Tibial nerve (tissue), 4 donors: ENCODE results near the gene UVSSA. TPM values are rescaled to one million over a fixed set of nuclear protein-coding genes. Genes with fewer than 3 reads are reported as not detected.

Experiments
- DNase-seq, 2 donors: peaks; one replicate each; pipeline ENCODE4 v3.0.0-alpha.2; 2019; ENCODE audit warnings: low spot score in 2 of 2
- H3K27ac ChIP-seq, 4 donors: fragments of 200-600 bp; sonication (generic) in 3 of 4; one replicate each; pipeline ENCODE4 v1.5.1; 2017 to 2019; ENCODE audit warnings: mild to moderate bottlenecking in 1 of 4
- H3K27me3 ChIP-seq, 2 donors: fragments of 200-600 bp; sonication (generic) in 1 of 2; one replicate each; pipeline versions ENCODE4 v1.5.1 to v1.6.0; 2017 to 2019
- H3K36me3 ChIP-seq, 3 donors: fragments of 200-600 bp; sonication (generic); one replicate each; pipeline ENCODE4 v1.5.1; 2018 to 2019
- H3K4me1 ChIP-seq, 4 donors: fragments of 200-600 bp; sonication (generic) in 3 of 4; one replicate each; pipeline ENCODE4 v1.5.1; 2017 to 2019
- H3K4me3 ChIP-seq, 4 donors: fragments of 200-600 bp; sonication (generic) in 3 of 4; one replicate each; pipeline ENCODE4 v1.5.1; 2017 to 2019; ENCODE audit warnings: mild to moderate bottlenecking in 1 of 4, moderate library complexity in 1 of 4
- H3K9me3 ChIP-seq, 4 donors: fragments of 200-600 bp; sonication (generic) in 3 of 4; one replicate each; pipeline ENCODE4 v1.5.1; 2017 to 2019
- EP300 ChIP-seq, 2 donors: sonication (generic); formaldehyde crosslinking; IDR thresholded peaks; one replicate each; pipeline ENCODE4 v1.6.1; 2017; ENCODE audit warnings: antibody characterized with exemption in 2 of 2, mild to moderate bottlenecking in 1 of 2
- POLR2A ChIP-seq, 2 donors: fragments of 450-650 bp; IDR thresholded peaks; one replicate each; pipeline ENCODE4 v1.6.1; 2017; ENCODE audit warnings: antibody characterized with exemption in 2 of 2, mild to moderate bottlenecking in 2 of 2, moderate library complexity in 2 of 2
- WGBS, 2 donors: methylation state at CpG; one replicate each; pipeline ENCODE4 v1.1.5; 2018; 5-methylcytosine and 5-hydroxymethylcytosine counted together
- total RNA-seq, 4 donors: library from RNA; depleted of rRNA; stranded (reverse); fragments of >200 nt; gene quantifications; one replicate each; pipeline ENCODE4 v1.1.0, GENCODE V29; 2016
- TF ChIP-seq, protein P1 (sequence below), 5 experiments: fragments of 200-600 bp in 3 of 5; fragments of 450-650 bp in 2 of 5; sonication (generic) in 3 of 5; IDR thresholded peaks; one replicate each; pipeline ENCODE4 v1.5.1; 2016 to 2019; ENCODE audit warnings: antibody characterized with exemption in 5 of 5, mild to moderate bottlenecking in 3 of 5, moderate library complexity in 2 of 5

The UVSSA gene
- total RNA-seq, 4 donors from 2014 or later, result 29.8 to 72.0 (median 30.4) TPM

DNA sequence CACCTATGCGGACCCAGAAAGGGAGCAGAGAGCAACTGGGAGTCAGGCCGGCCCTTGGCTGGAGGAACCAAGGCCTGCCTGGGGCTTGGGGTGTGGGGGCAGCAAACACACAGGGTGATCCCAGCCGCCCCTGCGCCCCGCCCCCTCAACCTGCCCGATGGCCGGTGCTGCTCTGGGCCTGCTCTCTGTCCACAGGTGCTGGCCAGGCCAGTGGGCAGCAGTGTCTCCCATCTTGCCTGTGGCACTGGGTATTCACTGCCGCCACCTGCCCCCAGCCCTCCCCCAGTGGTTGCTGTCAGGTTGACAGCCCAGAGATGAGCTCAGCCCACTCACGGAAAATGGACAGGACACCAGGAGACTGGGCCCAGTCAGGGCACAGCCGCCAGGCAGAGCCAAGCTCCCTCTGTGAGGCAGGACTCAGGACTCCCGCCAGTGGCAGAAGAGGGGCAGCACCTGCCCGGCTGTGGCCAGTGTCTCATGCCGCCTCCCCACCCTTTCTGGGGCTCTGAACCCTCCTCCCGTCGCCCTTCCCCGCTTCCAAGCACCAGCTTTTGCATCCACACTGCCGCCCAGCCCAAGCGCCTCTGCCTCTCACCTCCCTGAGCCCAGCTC lies 54.5 kb downstream of the UVSSA start:
- H3K4me1 ChIP-seq, result peaks cover 0 to 45% (median 3%) of the 10 kb centered on the region in 4 donors
- H3K4me3 ChIP-seq, result no peak overlapping the region
- WGBS, 2 donors, result 16 to 30% methylated on average over 7 to 16 of the region's 18 CpGs
- no peaks in the 10 kb centered on the region for H3K36me3 ChIP-seq
- peaks cover 2 to 56% of the 10 kb centered on the region in 2 donors for H3K27me3 ChIP-seq
- no peak for DNase-seq
- no peak overlapping the region for H3K27ac ChIP-seq
- peaks cover 0 to 10% (median 0%) of the 10 kb centered on the region in 4 donors for H3K9me3 ChIP-seq
- TF ChIP-seq, protein P1, sequence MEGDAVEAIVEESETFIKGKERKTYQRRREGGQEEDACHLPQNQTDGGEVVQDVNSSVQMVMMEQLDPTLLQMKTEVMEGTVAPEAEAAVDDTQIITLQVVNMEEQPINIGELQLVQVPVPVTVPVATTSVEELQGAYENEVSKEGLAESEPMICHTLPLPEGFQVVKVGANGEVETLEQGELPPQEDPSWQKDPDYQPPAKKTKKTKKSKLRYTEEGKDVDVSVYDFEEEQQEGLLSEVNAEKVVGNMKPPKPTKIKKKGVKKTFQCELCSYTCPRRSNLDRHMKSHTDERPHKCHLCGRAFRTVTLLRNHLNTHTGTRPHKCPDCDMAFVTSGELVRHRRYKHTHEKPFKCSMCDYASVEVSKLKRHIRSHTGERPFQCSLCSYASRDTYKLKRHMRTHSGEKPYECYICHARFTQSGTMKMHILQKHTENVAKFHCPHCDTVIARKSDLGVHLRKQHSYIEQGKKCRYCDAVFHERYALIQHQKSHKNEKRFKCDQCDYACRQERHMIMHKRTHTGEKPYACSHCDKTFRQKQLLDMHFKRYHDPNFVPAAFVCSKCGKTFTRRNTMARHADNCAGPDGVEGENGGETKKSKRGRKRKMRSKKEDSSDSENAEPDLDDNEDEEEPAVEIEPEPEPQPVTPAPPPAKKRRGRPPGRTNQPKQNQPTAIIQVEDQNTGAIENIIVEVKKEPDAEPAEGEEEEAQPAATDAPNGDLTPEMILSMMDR (IDR thresholded peaks at IDR 0.05), result no peak
- TF ChIP-seq POLR2A (IDR thresholded peaks at IDR 0.05), result no peak
- TF ChIP-seq EP300 (IDR thresholded peaks at IDR 0.05), result no peak

DNA sequence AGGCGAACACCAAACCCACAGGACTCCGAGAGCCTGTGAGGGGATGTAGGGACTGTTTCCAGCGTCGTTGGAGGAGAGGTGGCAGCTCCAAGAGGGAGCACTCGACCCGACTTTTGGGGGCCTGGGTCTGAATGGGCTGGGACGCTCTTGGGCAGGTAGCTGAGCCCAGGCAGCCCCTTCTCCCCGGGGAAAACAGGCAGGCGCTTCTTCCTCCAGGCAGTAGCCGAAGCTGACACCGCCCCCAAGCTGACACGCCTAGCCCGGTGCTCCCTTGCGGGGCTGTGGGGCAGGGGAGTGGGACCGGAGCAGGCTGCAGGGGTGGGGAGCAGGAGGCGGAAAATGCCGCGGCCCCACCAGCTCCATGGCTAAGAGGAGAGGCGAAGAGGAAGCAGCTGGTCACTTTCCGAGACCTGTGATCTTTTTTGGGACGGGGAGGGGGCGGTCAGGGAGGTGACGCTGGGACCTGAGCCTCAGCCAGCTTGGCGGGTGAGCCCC lies 55.1 kb downstream of the UVSSA start:
- DNase-seq, result no peak
- WGBS, 2 donors, result 3 to 13% methylated on average over 20 to 21 of the region's 24 CpGs
- Histone ChIP-seq H3K36me3 (no peaks in the 10 kb centered on the region), H3K4me3 (no peak overlapping the region), H3K27ac (no peak overlapping the region), H3K27me3 (peaks cover 2 to 62% of the 10 kb centered on the region in 2 donors), H3K9me3 (peaks cover 0 to 5% (median 0%) of the 10 kb centered on the region in 4 donors), H3K4me1 (peaks cover 0 to 50% (median 6%) of the 10 kb centered on the region in 4 donors)
- no peak for TF ChIP-seq EP300 (IDR thresholded peaks at IDR 0.05)
- no peak for TF ChIP-seq POLR2A (IDR thresholded peaks at IDR 0.05)
- TF ChIP-seq, protein P1 (IDR thresholded peaks at IDR 0.05), result no peak

DNA sequence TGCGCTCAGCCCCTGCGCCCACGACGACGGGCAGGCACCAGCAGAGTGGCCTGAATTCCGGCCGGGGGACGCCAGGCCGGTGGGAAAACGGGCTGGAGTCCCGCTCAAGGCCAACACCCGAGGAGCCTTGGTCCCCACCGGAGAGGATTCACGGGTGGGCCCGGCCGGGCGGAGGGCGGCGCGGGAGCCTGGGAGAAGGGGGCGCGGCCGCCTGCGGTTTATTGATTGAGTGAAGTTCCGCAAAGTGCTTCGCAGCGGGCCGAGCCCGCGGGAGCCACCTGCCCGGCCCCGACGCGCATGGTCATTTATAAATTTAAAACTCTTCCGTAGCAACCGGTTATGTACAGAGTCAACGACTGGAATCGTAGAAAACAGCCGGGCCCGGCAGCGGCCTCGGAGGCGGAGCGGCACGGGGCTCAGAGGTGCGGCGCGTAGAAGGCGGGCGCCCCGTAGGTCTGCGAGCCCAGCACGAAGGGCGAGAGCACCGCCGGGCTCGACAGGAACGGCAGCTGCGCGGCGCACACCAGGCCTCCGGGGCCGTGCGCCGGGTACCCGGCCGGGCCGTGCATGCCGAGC lies 55.6 kb downstream of the UVSSA start:
- no peak for DNase-seq
- no peak overlapping the region for H3K27ac ChIP-seq
- 1 to 8% methylated on average over 31 to 43 of the region's 69 CpGs for WGBS, 2 donors
- no peak for TF ChIP-seq POLR2A (IDR thresholded peaks at IDR 0.05)
- TF ChIP-seq EP300 (IDR thresholded peaks at IDR 0.05), result no peak
- TF ChIP-seq, protein P1 (IDR thresholded peaks at IDR 0.05), result no peak
- H3K4me3 ChIP-seq, result no peak overlapping the region
- H3K9me3 ChIP-seq, result peaks cover 0 to 3% (median 0%) of the 10 kb centered on the region in 4 donors
- H3K27me3 ChIP-seq, result peaks cover 2 to 67% of the 10 kb centered on the region in 2 donors
- H3K4me1 ChIP-seq, result peaks cover 0 to 56% (median 8%) of the 10 kb centered on the region in 4 donors
- no peaks in the 10 kb centered on the region for H3K36me3 ChIP-seq

DNA sequence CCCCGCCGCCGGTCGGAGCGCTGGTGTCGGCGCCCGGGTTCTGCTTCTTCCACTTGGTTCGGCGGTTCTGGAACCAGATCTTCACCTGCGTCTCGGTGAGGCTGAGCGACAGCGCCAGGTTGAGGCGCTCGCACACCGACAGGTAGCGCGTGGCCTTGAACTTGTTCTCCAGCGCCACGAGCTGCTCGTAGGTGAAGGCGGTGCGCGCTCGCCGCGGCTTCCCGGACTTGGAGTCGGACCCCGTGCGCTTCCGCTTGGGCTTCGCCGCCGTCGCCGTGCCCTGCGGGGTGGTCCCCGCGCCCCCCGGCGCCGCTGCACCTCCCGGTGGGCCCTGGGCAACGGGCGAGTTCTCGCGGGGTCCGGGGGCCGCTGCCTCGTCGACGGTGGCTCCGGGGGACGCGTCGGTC lies 56.2 kb downstream of the UVSSA start:
- 0 to 2% methylated on average over 2 to 54 of the region's 58 CpGs for WGBS, 2 donors
- DNase-seq, result no peak
- peaks cover 0 to 61% (median 9%) of the 10 kb centered on the region in 4 donors for H3K4me1 ChIP-seq

More for the DNA sequence above, 56.2 kb downstream of the UVSSA start:
- TF ChIP-seq EP300 (IDR thresholded peaks at IDR 0.05), result no peak
- TF ChIP-seq, protein P1 (IDR thresholded peaks at IDR 0.05), result no peak
- TF ChIP-seq POLR2A (IDR thresholded peaks at IDR 0.05), result no peak
- no peak overlapping the region for H3K27ac ChIP-seq
- H3K9me3 ChIP-seq, result peaks cover 0 to 3% (median 0%) of the 10 kb centered on the region in 4 donors
- peaks cover 2 to 73% of the 10 kb centered on the region in 2 donors for H3K27me3 ChIP-seq
- H3K36me3 ChIP-seq, result no peaks in the 10 kb centered on the region
- H3K4me3 ChIP-seq, result peak overlapping the region in 1 of 4 donors; percentile 32
